ENCODE measurements around the gene RHO.

RHO gene

DNA sequence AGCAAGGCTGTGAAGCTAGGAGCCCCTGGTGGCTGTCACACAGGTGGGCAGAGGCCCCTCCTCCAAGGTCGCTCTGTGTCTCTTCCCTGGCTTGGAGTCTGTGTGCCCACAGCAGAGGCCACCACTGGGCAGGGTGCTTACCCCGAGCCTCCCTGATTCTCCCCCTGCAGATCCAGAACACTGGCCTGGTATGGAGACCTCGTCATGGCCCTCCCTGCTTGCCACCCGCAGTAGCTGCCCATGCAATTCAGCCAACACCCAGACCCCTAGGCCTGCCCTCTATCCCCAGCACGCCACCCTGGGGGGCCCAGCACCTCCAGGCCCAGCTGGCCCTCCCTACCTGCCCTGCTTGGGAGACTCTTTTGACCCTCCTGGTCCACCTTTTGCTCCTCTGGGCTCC is 5.5 kb upstream of the RHO start:
- no peak overlapping the region for H3K4me2 ChIP-seq (ENCODE audit: low read depth, low read length, poor library complexity, severe bottlenecking)
- no peaks in the 10 kb centered on the region for H3K27me3 ChIP-seq (ENCODE audit: low read length)
- H3K27ac ChIP-seq (ENCODE audit: low read depth, low read length): no peak overlapping the region
- no peaks in the 10 kb centered on the region for H3K79me2 ChIP-seq (ENCODE audit: insufficient read depth, low read length)
- no peaks in the 10 kb centered on the region for H4K20me1 ChIP-seq (ENCODE audit: low read depth, low read length)
- no peaks in the 10 kb centered on the region for H3K9me3 ChIP-seq (ENCODE audit: insufficient read depth, low read length)
- H3K4me3 ChIP-seq (ENCODE audit: insufficient read depth, low read length, poor library complexity, severe bottlenecking): no peak overlapping the region
- no peaks in the 10 kb centered on the region for H3K36me3 ChIP-seq (ENCODE audit: low read length)
- no peaks in the 10 kb centered on the region for H3F3A ChIP-seq (ENCODE audit: insufficient read depth)
- H2AFZ ChIP-seq (ENCODE audit: low read depth, low read length, severe bottlenecking): no peak overlapping the region
- H3K9me2 ChIP-seq (replicated peaks; ENCODE audit: insufficient read depth, low read length): no peaks in the 10 kb centered on the region
- no peak overlapping the region for H3K9ac ChIP-seq (ENCODE audit: low read length)
- TF ChIP-seq, protein P1, sequence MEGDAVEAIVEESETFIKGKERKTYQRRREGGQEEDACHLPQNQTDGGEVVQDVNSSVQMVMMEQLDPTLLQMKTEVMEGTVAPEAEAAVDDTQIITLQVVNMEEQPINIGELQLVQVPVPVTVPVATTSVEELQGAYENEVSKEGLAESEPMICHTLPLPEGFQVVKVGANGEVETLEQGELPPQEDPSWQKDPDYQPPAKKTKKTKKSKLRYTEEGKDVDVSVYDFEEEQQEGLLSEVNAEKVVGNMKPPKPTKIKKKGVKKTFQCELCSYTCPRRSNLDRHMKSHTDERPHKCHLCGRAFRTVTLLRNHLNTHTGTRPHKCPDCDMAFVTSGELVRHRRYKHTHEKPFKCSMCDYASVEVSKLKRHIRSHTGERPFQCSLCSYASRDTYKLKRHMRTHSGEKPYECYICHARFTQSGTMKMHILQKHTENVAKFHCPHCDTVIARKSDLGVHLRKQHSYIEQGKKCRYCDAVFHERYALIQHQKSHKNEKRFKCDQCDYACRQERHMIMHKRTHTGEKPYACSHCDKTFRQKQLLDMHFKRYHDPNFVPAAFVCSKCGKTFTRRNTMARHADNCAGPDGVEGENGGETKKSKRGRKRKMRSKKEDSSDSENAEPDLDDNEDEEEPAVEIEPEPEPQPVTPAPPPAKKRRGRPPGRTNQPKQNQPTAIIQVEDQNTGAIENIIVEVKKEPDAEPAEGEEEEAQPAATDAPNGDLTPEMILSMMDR (IDR thresholded peaks at IDR 0.05; ENCODE audit: insufficient read depth, low read length, poor library complexity, severe bottlenecking): no peak

DNA sequence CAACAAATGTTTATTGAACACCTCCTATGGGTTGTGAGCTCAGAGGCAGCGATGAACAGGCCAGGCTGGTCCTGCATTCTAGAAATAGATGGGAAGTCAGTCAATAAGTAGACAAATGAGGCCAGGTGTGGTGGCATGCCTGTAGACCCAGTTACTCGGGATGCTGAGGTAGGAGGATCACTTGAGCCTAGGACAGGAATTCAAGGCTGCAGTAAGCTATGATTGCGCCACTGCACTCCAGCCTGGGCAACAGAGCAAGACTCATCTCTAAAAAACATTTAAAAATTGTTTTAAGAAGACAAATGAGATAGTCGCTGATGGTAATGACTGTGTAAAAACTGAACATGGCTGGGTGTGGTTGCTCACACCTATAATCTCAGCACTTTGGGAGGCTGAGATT is 4.4 kb upstream of the RHO start:
- Histone ChIP-seq H3K9me2 (replicated peaks; ENCODE audit: insufficient read depth, low read length) (no peaks in the 10 kb centered on the region), H3F3A (ENCODE audit: insufficient read depth) (no peaks in the 10 kb centered on the region), H3K9ac (ENCODE audit: low read length) (no peak overlapping the region), H3K27ac (ENCODE audit: low read depth, low read length) (no peak overlapping the region), H3K4me3 (ENCODE audit: insufficient read depth, low read length, poor library complexity, severe bottlenecking) (no peak overlapping the region), H4K20me1 (ENCODE audit: low read depth, low read length) (no peaks in the 10 kb centered on the region), H3K36me3 (ENCODE audit: low read length) (no peaks in the 10 kb centered on the region), H3K27me3 (ENCODE audit: low read length) (no peaks in the 10 kb centered on the region), H3K79me2 (ENCODE audit: insufficient read depth, low read length) (no peaks in the 10 kb centered on the region), H3K9me3 (ENCODE audit: insufficient read depth, low read length) (no peaks in the 10 kb centered on the region), H3K4me2 (ENCODE audit: low read depth, low read length, poor library complexity, severe bottlenecking) (no peak overlapping the region), H2AFZ (ENCODE audit: low read depth, low read length, severe bottlenecking) (no peak overlapping the region)
- TF ChIP-seq, protein P1 (IDR thresholded peaks at IDR 0.05; ENCODE audit: insufficient read depth, low read length, poor library complexity, severe bottlenecking): no peak
- no peak for TF ChIP-seq EZH2phosphoT487 (conservative IDR thresholded peaks at IDR 0.05; ENCODE audit: low read length)

DNA sequence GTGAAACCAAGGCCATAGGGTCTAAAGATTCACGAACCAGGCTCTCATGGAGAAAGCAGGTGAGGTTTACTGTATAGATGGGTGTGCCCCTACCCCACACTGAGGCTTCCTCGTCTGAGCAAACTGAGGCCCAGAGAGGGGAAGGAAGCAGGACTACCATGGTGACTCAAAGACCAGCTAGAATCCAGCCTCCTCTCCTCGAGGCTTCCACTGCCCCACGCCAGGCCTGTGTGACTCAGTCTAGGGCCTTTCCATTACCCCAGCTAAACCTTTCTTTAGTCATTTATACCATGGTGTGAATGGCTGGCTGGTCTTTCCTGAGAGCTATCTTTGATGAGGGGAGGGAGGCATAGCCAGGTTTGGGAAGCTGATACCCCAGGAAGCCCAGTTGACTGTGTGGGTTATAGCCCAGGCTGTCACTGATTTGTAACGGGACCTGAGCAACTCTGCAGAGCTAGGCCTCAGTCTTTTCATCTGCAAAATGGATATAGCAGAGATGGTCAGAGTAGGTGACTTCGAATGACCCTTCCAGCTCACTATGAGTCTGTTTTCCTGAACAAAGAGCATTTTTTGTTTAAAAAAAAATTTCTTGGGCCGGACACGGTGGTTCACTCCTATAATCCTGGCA is 3.0 kb upstream of the RHO start:
- Histone ChIP-seq H3K9ac (ENCODE audit: low read length) (no peak overlapping the region), H3K9me2 (replicated peaks; ENCODE audit: insufficient read depth, low read length) (no peaks in the 10 kb centered on the region), H3K4me3 (ENCODE audit: insufficient read depth, low read length, poor library complexity, severe bottlenecking) (no peak overlapping the region), H3K9me3 (ENCODE audit: insufficient read depth, low read length) (no peaks in the 10 kb centered on the region), H3K4me2 (ENCODE audit: low read depth, low read length, poor library complexity, severe bottlenecking) (no peak overlapping the region), H3K27ac (ENCODE audit: low read depth, low read length) (no peak overlapping the region), H4K20me1 (ENCODE audit: low read depth, low read length) (no peaks in the 10 kb centered on the region), H3K27me3 (ENCODE audit: low read length) (no peaks in the 10 kb centered on the region), H3K36me3 (ENCODE audit: low read length) (no peaks in the 10 kb centered on the region), H2AFZ (ENCODE audit: low read depth, low read length, severe bottlenecking) (no peak overlapping the region), H3F3A (ENCODE audit: insufficient read depth) (no peaks in the 10 kb centered on the region), H3K79me2 (ENCODE audit: insufficient read depth, low read length) (no peaks in the 10 kb centered on the region)
- TF ChIP-seq EZH2phosphoT487 (conservative IDR thresholded peaks at IDR 0.05; ENCODE audit: low read length): no peak
- TF ChIP-seq, protein P1 (IDR thresholded peaks at IDR 0.05; ENCODE audit: insufficient read depth, low read length, poor library complexity, severe bottlenecking): no peak
